ENCODE measurements around the gene GSN.

GRCh38 chr9:121252104-121252851 is 15.7 kb upstream of the GSN start:
- TF ChIP-seq CTCF (IDR thresholded peaks at IDR 0.05; ENCODE audit: low read depth, low read length, missing input control), result no peak
- TF ChIP-seq TAF1 (conservative IDR thresholded peaks at IDR 0.05), result no peak
- TF ChIP-seq SP1 (IDR thresholded peaks at IDR 0.05), result no peak
- TF ChIP-seq, protein P1, sequence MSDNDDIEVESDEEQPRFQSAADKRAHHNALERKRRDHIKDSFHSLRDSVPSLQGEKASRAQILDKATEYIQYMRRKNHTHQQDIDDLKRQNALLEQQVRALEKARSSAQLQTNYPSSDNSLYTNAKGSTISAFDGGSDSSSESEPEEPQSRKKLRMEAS (IDR thresholded peaks at IDR 0.05), result no peak
- no peak for TF ChIP-seq EGR1 (IDR thresholded peaks at IDR 0.05; ENCODE audit: low read depth in 2 of 2)
